ENCODE data around the gene CPZ. TPM values are rescaled to one million over a fixed set of nuclear protein-coding genes. Genes with fewer than 3 reads are reported as not detected.

The CPZ gene
- total and polyA plus RNA-seq, 8 donors, result 0.09 to 0.86 (median 0.23) TPM

- FAIRE-seq (no peak), DNase-seq (no peak), ATAC-seq (no peak)
- WGBS, 2 donors, result 67 to 76% methylated on average over 16 of the region's 16 CpGs
- intact Hi-C loops (cut with DNase I), result loop anchor here in 1 of 3 donors (5.0 kb wide), 1 partner anchor 81 kb away; no protein-coding TSS in a partner anchor
- Histone ChIP-seq H3K36me3 (no peaks in the 10 kb centered on the region), H3K4me3 (no peak overlapping the region), H3K27ac (no peak overlapping the region), H3K27me3 (no peaks in the 10 kb centered on the region), H3K9me3 (no peaks in the 10 kb centered on the region), H3K4me1 (no peaks in the 10 kb centered on the region)
- TF ChIP-seq CTCF (IDR thresholded peaks at IDR 0.05), result no peak
These were observed 44.4 kb upstream of the CPZ start for GRCh38 chr4:8547912-8548730.

- ATAC-seq (no peak), FAIRE-seq (no peak), DNase-seq (no peak)
- no peaks in the 10 kb centered on the region for H3K4me1 ChIP-seq
- no peaks in the 10 kb centered on the region for H3K36me3 ChIP-seq
- no peak for TF ChIP-seq CTCF (IDR thresholded peaks at IDR 0.05)
- H3K9me3 ChIP-seq, result no peaks in the 10 kb centered on the region
- H3K27me3 ChIP-seq, result no peaks in the 10 kb centered on the region
- H3K4me3 ChIP-seq, result no peak overlapping the region
- no peak overlapping the region for H3K27ac ChIP-seq
- WGBS, 2 donors, result 77% methylated on average over 14 of the region's 14 CpGs
- intact Hi-C loops (cut with DNase I), result loop anchor here in 1 of 3 donors (5.0 kb wide), 1 partner anchor 82 kb away; no protein-coding TSS in a partner anchor
These were observed 43.7 kb upstream of the CPZ start for GRCh38 chr4:8548731-8549351.

GRCh38 chr4:8549352-8549931 is 43.1 kb upstream of the CPZ start:
- Histone ChIP-seq H3K36me3 (no peaks in the 10 kb centered on the region), H3K4me1 (no peaks in the 10 kb centered on the region), H3K4me3 (no peak overlapping the region), H3K27me3 (no peaks in the 10 kb centered on the region), H3K9me3 (no peaks in the 10 kb centered on the region), H3K27ac (no peak overlapping the region)
- no peak for DNase-seq
- ATAC-seq, result no peak
- no peak for TF ChIP-seq CTCF (IDR thresholded peaks at IDR 0.05)
- 66 to 73% methylated on average over 11 of the region's 11 CpGs for WGBS, 2 donors
- FAIRE-seq, result no peak
- intact Hi-C loops (cut with DNase I), result loop anchor here in 1 of 3 donors (5.0 kb wide), 1 partner anchor 82 kb away; no protein-coding TSS in a partner anchor

- no peaks in the 10 kb centered on the region for H3K27me3 ChIP-seq
- no peaks in the 10 kb centered on the region for H3K9me3 ChIP-seq
- intact Hi-C loops (cut with DNase I), result no loop called here
- no peaks in the 10 kb centered on the region for H3K36me3 ChIP-seq
- DNase-seq, result no peak
- no peaks in the 10 kb centered on the region for H3K4me1 ChIP-seq
- ATAC-seq, result no peak
- WGBS, 2 donors, result 68 to 76% methylated on average over 9 of the region's 9 CpGs
- H3K27ac ChIP-seq, result no peak overlapping the region
- TF ChIP-seq CTCF (IDR thresholded peaks at IDR 0.05), result no peak
- no peak overlapping the region for H3K4me3 ChIP-seq
- FAIRE-seq, result no peak
These were observed 41.9 kb upstream of the CPZ start for GRCh38 chr4:8550691-8551090.

Data from pancreas (tissue), 10 donors.